CD4-positive, alpha-beta T cell treated with Interleukin-4 for 1 hour (primary cell): ENCODE results near the gene NOS3.

Source experiments
- DNase-seq, 2 donors: peaks; one replicate each; pipeline ENCODE4 v3.0.0-alpha.2; 2020 to 2022

Gene NOS3

DNA sequence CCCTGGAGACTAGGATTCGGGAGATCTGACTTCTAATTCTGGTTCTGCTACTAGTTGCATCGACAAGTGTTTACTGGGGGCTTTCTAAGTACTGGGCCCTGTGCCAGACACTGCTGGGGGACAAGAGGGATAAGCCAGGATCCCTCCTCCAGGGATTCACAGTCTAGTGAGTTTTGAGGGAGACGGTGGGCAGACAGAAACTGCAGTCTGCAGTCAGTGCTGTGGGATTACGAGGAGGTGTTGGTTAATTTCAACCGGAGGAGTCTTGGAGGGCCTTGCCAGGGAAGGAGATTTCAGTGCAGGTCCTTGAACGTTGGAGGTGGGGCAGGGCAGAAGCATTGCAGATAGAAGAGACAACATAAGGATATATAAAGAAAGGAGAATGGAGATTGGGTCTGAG, 9.2 kb upstream of the NOS3 start:
- no peak for DNase-seq

DNA sequence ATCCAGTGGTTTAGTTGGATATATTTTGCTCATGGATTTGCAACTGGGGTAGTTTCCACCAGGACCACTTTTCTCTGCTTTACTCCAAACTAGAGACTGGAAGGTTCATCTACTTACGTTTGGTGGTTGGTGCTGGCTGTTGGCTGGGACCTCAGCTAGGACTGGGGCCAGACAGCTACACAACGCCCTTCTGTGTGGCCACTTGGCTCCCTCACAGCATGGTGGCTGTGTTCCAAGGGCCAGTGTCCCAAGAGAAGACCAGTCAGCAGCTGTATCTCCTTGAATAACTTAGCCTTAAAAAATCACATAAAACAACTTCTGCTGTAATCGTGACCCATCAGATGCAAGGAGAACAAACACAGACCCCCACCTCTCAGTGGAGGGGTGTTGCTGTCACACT, 8.5 kb upstream of the NOS3 start:
- no peak for DNase-seq

DNA sequence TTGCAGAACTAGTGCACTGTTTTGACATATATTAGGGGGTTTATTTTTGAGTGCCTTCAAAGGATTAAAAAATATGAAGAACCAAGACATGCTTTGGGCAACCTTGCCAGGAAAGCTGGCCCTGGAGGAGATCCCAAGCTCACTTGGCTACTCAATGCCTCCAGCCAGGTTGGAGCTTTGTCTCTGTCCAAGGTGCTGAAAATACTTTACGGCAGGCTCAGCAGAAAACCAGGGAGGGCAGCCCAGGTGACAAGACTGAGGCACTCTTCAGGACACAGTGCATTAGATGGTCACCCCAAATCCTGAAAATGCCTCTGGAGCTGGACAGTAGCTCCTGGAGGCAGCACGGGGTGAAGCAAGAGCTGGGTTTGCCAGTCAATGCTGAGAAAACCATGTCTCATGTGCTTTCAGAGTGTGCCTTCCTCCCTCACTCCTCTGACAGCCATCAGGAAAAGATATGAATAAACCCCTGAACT, 6.9 kb upstream of the NOS3 start:
- DNase-seq, result peak in 1 of 2 donors; percentile 54

DNA sequence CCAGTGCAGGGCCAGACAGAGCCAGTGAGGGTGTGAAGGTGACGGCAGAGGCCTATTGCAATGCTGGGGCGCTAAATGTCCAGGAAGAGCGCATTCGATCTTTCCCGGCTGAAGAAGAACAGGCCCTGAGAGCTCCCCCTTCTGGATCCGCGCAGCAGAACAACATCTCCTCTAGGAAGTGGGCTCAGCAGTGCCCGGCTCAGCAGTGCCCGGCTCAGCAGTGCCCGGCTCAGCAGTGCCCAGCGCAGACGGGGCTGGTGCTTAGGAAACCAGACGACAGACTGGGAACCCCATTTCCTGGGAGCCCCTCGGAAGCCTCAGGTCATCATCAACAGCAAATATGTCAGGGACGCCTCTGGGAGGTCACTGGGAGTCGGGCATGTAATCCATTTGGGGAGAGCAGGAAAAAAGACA, 4.7 kb upstream of the NOS3 start:
- peak; percentile 50 to 64 for DNase-seq

DNA sequence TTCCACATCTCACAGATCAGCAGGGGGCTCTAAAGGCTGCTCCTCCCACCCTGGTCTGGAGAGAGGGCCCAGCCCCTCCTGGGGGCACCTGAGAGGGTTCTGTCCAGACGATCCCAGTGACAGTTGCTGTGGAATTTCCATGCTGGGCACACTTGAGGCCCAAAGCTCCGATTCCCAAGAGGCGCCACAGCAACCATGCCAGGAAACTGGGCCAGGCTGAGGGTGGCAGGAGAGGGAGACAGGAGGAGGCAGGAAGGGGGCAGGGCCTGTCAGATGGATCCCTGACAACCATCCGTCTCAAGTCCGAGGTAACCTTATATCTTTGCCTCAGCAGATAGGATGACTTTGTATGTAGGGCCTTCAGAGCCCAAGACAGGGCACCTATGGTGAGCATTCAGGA, 4.3 kb upstream of the NOS3 start:
- DNase-seq, result no peak

DNA sequence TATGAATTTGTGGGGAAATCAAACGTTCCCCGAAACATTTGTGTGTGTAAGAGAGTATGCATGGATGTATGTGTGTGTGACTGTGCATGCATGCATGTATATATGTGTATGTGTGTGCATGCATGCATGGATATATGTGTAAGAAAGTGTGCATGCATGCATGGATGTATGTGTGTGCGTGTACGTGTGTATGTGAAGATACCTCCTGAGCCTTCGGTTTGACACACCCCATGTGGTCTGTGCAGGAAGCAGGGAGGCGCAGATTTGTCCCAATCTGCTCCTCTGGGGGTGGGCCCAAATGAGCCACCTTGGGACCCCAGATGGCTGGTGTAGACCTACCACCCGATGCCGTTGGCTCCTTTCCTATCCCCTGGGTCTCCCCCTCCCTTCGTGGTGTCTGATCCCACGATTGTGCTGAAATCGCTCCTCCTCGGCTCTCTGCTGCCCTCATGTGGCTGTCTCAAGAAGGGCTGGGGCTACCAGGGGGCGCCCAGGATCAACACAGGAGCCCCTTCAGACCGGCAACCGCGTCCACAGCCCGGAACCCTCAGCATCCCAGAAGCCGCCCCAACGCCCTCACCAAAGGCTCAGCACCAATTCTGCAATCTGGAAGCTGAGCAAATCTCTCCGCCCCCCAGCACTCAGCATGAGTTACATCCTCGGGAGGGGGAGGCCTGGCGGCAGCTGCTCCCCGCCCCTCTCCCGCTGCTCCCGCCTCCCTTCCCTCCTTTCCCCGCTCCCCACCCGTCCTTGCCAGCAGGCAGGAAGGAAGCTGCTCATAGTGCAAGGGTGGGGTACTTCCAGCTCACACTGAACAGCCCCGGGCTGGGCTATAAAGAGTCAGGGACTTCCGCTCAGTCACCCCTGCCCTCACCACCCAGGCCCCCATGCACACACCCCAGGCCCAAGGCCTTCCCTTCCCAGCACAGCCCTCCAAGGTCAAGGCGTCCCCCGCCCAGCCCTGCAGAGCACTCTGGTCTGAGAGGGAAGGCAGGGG, 2.3 kb upstream of the NOS3 start:
- DNase-seq, result peak; percentile 65 to 74

DNA sequence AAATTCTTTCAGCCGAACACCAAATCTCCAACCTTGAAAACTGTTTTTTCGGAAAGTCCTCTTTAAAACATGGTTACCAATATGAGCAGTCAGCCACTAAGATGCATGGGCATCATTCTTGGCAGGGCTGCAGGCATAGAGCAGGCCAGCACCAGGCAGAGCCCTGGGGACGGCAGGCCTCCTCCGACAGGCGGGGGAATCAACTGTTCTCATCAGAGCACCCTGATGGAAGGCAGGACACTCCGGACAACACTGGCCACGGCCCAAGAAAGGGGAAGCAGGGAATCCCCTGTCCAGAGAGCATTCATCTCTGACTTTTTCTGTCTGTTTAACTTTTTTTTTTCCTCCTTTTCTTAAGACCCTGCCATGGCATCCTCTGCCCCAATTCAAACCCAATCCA, 1.4 kb upstream of the NOS3 start:
- no peak for DNase-seq

DNA sequence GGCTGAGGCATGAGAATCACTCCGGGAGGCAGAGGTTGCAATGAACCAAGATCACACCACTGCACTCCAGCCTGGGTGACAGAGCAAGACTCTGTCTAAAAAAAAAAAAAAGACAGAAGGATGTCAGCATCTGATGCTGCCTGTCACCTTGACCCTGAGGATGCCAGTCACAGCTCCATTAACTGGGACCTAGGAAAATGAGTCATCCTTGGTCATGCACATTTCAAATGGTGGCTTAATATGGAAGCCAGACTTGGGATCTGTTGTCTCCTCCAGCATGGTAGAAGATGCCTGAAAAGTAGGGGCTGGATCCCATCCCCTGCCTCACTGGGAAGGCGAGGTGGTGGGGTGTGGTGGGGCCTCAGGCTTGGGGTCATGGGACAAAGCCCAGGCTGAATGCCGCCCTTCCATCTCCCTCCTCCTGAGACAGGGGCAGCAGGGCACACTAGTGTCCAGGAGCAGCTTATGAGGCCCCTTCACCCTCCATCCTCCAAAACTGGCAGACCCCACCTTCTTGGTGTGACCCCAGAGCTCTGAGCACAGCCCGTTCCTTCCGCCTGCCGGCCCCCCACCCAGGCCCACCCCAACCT, 1.3 kb downstream of the NOS3 start:
- no peak for DNase-seq

DNA sequence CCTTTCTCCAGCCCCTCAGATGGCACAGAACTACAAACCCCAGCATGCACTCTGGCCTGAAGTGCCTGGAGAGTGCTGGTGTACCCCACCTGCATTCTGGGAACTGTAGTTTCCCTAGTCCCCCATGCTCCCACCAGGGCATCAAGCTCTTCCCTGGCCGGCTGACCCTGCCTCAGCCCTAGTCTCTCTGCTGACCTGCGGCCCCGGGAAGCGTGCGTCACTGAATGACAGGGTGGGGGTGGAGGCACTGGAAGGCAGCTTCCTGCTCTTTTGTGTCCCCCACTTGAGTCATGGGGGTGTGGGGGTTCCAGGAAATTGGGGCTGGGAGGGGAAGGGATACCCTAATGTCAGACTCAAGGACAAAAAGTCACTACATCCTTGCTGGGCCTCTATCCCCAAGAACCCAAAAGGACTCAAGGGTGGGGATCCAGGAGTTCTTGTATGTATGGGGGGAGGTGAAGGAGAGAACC, 2.1 kb downstream of the NOS3 start:
- DNase-seq, result peak in 1 of 2 donors; percentile 39

DNA sequence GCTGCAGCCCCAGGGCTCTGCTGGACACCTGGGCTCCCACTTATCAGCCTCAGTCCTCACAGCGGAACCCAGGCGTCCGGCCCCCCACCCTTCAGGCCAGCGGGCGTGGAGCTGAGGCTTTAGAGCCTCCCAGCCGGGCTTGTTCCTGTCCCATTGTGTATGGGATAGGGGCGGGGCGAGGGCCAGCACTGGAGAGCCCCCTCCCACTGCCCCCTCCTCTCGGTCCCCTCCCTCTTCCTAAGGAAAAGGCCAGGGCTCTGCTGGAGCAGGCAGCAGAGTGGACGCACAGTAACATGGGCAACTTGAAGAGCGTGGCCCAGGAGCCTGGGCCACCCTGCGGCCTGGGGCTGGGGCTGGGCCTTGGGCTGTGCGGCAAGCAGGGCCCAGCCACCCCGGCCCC, 2.7 kb downstream of the NOS3 start:
- no peak for DNase-seq

DNA sequence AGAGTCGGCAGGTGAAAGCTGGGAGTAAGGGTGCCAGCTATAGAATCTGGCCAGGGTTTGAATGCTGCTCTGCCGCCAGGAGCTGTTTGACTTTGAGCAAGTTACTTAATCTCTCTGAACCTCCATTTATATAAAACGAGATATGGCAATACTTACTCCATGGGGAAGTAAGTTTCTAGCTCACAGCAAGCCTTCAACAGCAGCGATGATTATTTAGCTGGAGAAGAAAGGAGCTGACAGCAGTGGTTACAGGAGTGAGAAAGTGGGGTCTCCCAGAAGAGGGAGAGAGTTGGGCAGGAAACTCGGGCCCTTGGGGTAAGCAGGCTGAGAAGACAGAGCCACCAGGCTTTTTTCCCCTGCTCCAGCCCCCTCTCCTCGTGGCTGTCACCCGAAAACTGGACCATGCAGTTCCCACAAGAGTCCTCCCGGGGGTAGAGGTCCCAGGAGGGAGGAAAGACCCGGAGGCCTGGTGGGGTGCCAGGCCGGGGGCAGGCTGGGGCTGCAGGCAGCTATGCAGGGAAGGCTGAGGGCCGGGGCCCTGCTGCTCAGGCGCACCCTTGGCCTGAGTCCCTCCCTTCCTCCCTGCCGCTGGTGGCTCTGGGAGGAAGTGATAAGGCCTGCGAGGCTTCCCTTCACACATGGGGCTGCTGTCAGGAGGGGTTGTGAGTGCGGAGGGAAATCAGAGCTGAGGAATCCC, 3.5 kb downstream of the NOS3 start:
- DNase-seq, result peak in 1 of 2 donors; percentile 36

DNA sequence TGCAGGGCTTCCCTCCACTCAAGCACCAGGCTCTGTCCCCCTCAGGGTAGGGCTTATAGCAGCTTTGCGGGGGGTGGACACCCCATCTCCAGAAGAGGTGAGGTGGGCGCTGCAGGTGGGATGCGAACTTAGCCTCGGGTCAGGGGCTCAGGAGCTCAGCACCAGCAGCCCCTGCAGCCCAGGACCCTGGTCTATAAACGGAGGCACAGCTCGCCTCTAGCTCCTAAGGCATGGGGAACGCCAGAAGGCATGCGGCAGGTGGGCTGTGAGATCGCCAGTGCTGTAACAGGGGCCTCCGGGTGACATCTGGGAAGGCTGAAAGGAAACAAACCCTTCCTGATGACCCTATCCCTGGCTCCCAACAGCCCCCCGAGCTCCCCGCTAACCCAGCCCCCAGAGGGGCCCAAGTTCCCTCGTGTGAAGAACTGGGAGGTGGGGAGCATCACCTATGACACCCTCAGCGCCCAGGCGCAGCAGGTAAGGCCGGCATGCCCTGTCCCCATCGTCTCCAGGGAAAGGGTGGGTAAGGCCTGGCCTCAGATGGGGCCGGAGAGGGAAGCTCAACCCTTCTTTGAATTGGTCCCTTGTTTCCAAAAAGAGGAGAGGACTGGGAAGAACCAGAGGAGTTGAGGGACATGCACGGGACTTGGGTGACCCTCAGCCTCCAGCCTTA, 4.2 kb downstream of the NOS3 start:
- no peak for DNase-seq

DNA sequence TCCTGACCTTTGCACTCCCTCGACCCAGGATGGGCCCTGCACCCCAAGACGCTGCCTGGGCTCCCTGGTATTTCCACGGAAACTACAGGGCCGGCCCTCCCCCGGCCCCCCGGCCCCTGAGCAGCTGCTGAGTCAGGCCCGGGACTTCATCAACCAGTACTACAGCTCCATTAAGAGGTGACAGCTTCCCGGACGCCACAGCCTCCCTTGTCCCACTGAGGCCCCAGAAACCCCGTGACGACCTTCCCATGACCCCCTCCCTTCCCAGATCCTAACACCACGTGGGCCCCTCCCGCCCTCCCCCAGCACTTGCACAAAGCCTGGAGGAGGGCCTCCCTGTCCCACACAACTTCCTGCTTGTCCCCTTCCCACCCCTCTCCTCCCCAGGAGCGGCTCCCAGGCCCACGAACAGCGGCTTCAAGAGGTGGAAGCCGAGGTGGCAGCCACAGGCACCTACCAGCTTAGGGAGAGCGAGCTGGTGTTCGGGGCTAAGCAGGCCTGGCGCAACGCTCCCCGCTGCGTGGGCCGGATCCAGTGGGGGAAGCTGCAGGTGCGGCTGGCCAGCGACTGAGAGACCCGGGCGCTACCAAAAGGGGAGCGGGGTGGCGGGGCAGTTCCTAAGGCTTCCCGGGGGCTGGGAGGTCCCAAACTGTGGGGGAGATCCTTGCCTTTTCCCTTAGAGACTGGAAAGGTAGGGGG, 5.7 kb downstream of the NOS3 start:
- no peak for DNase-seq

DNA sequence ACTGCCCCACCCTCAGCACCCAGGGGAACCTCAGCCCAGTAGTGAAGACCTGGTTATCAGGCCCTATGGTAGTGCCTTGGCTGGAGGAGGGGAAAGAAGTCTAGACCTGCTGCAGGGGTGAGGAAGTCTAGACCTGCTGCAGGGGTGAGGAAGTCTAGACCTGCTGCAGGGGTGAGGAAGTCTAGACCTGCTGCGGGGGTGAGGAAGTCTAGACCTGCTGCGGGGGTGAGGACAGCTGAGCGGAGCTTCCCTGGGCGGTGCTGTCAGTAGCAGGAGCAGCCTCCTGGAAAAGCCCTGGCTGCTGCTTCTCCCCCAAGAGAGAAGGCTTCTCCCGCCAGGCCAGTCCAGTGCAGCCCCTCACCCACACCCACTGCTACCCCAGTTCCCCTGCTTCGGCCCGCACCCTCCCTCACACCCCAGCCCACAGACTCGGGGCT, 6.3 kb downstream of the NOS3 start:
- no peak for DNase-seq

DNA sequence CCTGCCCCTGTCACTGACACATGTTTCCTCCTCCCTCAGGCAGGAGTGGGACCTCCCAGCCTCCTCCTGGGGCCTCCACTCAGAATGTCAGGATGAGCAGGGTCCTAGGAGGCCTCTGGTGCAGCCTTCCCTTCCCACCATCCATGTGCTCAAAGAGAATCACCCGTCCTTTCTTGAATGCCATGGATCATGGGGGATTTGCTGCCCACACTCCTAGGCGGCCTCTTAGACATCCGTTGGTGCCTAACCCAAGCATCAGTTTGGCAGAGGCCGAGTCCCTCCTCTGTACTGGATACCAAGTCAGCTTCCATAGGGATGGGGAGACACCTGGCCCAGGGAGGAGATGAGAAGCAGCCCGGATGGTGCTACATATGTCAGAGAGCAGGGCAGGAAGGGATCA, 7.0 kb downstream of the NOS3 start:
- no peak for DNase-seq

DNA sequence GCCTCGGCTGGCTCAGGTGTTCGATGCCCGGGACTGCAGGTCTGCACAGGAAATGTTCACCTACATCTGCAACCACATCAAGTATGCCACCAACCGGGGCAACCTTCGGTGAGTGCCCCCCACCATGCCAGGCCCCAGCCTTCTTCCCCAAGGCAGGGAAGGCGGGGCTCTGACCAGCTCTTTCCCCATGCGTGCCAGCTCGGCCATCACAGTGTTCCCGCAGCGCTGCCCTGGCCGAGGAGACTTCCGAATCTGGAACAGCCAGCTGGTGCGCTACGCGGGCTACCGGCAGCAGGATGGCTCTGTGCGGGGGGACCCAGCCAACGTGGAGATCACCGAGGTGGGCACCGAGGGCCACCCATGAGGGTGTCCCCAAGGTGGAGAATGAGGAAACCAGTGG, 7.5 kb downstream of the NOS3 start:
- DNase-seq, result no peak

DNA sequence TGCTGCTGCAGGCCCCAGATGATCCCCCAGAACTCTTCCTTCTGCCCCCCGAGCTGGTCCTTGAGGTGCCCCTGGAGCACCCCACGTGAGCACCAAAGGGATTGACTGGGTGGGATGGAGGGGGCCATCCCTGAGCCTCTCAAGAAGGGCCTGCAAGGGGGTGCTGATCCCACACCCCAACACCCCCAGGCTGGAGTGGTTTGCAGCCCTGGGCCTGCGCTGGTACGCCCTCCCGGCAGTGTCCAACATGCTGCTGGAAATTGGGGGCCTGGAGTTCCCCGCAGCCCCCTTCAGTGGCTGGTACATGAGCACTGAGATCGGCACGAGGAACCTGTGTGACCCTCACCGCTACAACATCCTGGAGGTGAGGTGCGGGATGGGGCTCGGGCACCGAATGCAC, 8.2 kb downstream of the NOS3 start:
- no peak for DNase-seq

DNA sequence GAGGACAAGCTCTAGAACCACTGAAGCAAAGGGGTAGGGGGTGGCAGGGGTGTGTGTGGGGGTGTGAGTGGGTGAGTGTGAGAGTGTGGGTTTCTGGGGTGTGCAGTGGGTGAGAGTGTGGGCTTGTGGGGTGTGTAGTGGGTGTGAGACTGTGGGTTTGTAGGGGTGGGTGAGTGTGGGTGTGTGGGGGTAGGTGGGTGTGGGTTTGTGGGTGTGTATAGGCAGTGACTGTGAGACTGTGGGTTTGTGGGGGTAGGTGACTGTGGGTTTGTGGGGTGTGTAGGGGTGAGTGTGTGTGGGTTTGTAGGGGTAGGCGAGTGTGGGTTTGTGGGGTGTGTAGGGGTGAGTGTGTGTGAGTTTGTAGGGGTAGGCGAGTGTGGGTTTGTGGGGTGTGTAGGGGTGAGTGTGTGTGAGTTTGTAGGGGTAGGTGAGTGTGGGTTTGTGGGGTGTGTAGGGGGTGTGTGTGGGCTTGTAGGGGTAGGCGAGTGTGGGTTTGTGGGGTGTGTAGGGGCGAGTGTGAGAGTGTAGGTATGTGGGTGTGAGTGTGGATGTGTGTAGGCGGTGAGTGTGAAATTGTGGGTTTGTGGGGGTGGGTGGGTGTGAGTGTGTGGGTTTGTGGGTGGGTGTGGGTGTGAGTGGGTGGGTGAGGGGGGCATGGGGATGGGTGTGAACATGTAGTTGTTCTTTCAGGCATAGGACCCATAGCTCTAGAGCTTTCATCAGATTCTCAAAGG, 8.8 kb downstream of the NOS3 start:
- DNase-seq, result peak; percentile 55 to 63

DNA sequence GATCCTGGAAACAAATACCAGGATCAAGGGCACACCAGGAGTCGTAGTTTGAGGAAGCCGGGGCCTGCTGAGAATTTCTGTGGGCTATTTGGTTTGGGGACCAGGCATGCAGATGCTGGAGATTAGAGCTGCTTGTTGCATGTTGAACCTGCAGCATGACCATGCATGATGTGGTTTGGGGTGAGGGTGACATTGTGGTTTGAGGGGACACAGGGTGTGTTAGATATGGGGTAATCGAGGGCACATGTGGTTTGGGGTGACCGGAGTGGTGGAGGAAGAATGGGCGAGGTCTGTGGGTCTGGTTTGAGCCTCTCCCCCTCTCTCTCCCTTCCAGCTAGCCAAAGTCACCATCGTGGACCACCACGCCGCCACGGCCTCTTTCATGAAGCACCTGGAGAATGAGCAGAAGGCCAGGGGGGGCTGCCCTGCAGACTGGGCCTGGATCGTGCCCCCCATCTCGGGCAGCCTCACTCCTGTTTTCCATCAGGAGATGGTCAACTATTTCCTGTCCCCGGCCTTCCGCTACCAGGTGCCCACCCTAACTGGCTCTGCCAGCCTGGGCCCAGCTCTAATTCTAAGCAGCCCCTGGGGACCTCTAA, 10.2 kb downstream of the NOS3 start:
- no peak for DNase-seq

DNA sequence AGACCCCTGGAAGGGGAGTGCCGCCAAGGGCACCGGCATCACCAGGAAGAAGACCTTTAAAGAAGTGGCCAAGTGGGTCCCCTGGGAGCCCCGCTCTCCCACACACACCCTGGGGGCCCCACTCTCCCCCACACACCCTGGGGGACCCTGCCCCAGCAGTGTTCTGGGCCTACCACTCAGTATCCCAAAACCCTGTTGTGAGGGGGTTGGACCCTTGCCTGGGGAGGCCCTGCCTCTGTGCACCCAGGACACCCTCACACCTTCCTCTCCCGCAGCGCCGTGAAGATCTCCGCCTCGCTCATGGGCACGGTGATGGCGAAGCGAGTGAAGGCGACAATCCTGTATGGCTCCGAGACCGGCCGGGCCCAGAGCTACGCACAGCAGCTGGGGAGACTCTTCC, 10.7 kb downstream of the NOS3 start:
- DNase-seq, result no peak

DNA sequence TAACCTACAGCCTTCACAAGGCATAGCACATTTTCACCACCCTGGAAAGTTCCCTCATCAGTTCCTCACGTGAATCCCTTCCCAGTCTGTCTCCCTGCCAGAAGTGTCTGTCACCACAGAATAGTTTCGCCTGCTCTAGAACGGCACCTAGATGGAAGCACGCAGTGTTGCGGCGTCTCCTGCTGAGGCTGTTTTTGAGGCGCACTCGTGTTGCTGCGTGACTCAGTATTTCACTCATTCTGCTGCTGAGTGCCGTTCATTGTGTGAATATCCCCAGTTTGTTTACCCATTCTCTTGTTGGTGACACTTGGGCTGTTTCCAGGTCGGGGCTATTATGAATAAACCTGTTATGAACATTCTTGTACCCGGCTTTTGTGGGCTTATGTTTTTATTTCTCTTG, 12.8 kb downstream of the NOS3 start:
- DNase-seq, result no peak
